Brain microvascular endothelial cell (primary cell): ENCODE results near the gene NTNG1.

Experiments used
- DNase-seq: peaks from one replicate; pipeline ENCODE4 v3.0.0-alpha.2; 2020
- H3K27ac ChIP-seq: fragments of 250-450 bp; sonication (Bioruptor Pico); 2 replicates; pipeline ENCODE4 v1.5.1; 2020; ENCODE audit warnings: mild to moderate bottlenecking, moderate library complexity
- H3K27me3 ChIP-seq: fragments of 250-450 bp; sonication (Bioruptor Pico); replicated peaks from 2 replicates; pipeline ENCODE4 v1.5.1; 2020; ENCODE audit warnings: mild to moderate bottlenecking
- H3K36me3 ChIP-seq: fragments of 250-450 bp; sonication (Bioruptor Pico); replicated peaks from 2 replicates; pipeline ENCODE4 v1.5.1; 2020; ENCODE audit warnings: mild to moderate bottlenecking
- H3K4me3 ChIP-seq: 2 replicates; pipeline ENCODE4 v1.5.1; 2011; ENCODE audit warnings: low read depth, mild to moderate bottlenecking, control low read depth, low read length, moderate library complexity
- in situ Hi-C: cut with HindIII; loops from 2 replicates; pipeline ENCODE4 v1.10.0; 2017; ENCODE audit warnings: low sequenced_read_pairs, low pct_ligation_motif_present
- TF ChIP-seq, protein P1 (sequence below): IDR thresholded peaks from 2 replicates; pipeline ENCODE4 v1.5.1; 2011; ENCODE audit warnings: low read depth, mild to moderate bottlenecking, moderate library complexity, low read length, control low read depth, inconsistent platforms; ENCODE audit errors: missing control alignments

The NTNG1 gene

DNA sequence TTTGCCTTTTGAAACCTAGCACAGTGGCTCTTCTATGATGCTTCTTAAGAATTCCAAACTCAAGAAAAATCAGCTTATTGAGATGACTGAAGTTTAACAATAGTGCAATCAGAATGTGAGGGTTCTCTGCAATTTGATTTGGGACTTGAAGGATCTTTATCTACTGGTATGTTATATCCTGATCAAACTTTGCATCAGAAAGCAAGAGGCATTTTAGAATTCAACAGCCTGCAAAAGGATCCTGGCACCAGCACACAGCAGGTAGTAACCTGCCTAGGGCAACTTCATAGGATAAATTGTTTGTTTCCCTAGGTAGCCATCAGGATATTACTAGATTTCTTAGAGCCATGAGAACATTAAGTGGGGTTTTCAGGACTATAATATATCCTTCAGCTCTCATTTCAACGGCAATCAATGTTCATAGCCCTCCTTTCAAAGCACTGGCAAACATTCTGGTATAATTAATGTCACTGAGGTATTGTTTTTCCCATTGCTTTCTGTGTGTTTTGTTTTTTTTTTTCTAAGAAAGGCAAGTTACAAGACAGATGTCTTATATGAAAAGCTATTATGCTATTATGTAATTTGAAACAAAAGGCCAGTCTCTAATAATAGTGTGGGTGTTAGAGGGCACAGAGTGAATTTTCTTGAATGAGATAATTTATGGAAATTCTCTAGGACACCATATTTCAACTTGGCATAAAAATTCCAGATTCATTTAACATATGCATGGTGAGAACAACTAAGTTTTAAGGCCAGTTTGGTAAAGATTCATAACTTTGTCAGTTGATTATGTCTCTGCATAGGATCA lies 34.5 kb downstream of the NTNG1 start:
- no peak for DNase-seq
- H3K27me3 ChIP-seq = no peaks in the 10 kb centered on the region
- TF ChIP-seq, protein P1, sequence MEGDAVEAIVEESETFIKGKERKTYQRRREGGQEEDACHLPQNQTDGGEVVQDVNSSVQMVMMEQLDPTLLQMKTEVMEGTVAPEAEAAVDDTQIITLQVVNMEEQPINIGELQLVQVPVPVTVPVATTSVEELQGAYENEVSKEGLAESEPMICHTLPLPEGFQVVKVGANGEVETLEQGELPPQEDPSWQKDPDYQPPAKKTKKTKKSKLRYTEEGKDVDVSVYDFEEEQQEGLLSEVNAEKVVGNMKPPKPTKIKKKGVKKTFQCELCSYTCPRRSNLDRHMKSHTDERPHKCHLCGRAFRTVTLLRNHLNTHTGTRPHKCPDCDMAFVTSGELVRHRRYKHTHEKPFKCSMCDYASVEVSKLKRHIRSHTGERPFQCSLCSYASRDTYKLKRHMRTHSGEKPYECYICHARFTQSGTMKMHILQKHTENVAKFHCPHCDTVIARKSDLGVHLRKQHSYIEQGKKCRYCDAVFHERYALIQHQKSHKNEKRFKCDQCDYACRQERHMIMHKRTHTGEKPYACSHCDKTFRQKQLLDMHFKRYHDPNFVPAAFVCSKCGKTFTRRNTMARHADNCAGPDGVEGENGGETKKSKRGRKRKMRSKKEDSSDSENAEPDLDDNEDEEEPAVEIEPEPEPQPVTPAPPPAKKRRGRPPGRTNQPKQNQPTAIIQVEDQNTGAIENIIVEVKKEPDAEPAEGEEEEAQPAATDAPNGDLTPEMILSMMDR = no peak
- no peak overlapping the region for H3K27ac ChIP-seq
- H3K36me3 ChIP-seq = no peaks in the 10 kb centered on the region
- no peak overlapping the region for H3K4me3 ChIP-seq
- in situ Hi-C loops = no loop called here

DNA sequence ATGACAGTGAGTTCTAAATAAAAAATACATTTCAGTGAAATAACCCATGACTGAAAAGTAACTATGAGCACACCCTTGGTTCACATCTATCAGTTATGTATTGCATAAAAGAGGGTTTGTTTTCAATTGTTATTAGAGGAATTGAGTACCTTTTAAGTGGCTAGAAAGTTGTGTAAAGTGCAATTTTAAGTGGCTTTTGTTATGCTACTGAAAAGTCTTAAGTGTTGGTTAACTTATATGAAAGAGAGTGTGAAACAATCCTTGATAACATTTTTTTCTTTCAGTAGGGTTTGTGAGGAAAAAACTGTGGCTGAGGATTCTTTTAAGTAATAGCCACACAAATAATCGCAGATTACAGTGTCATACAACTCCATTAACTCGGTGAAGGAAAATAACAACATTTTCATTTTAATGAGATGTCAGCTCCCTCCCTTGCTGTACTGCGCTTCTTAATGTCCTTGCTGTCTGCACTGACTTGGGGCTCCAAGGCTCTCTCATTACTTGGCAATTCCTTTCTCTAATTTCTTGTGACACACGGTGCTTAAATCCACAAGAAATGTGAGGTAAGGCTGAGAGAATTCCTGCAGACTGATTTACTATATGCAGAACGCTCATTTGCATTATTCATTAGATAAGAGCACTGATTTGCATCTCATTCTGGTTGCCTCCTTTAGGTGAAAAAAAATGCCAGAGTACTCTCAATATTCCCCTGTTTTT lies 40.6 kb downstream of the NTNG1 start:
- no peak for DNase-seq
- Histone ChIP-seq H3K27ac (no peak overlapping the region), H3K4me3 (no peak overlapping the region), H3K27me3 (no peaks in the 10 kb centered on the region), H3K36me3 (no peaks in the 10 kb centered on the region)
- TF ChIP-seq, protein P1 = no peak
- in situ Hi-C loops = no loop called here

DNA sequence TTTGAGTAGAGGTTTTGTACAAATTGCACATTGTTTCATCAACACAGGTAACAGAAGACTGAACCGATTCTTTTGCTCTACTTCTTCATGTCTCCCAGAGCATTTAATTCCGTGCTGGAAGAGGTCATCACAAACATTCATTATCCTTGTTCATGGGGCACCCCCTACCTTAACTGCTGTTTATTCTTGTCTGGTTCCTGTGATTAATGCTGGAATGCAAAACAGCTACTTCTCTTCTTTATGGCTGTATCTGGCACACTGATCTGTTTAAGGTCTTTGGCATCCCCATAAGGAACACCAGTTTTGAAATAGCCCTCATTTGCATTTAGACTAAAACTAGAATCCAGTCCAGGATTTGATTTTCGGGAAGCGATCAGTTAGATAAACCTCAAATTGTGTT lies 42.2 kb downstream of the NTNG1 start:
- Histone ChIP-seq H3K4me3 (no peak overlapping the region), H3K36me3 (no peaks in the 10 kb centered on the region), H3K27me3 (no peaks in the 10 kb centered on the region), H3K27ac (no peak overlapping the region)
- no peak for DNase-seq
- TF ChIP-seq, protein P1 = no peak
- in situ Hi-C loops = no loop called here

DNA sequence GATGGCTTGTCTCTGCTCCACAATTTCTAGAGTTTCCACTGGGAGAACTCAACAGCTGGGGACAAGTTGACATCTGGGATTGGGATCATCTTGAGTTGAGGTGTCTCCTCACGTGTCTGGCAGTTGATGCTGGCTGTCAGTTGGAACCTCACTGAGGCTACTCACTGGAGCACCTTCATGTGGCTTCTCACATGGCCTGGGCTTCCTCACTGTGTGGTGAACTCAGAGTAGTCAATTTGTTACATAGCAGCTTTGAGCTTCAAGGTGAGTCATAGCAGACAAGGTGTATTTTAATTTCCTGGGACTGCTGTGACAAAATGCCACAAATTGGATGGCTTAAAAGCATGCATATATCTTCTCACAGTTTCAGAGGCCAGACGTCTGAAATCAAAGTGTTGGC lies 44.0 kb downstream of the NTNG1 start:
- TF ChIP-seq, protein P1 = no peak
- no peak for DNase-seq
- in situ Hi-C loops = no loop called here
- Histone ChIP-seq H3K4me3 (no peak overlapping the region), H3K27ac (no peak overlapping the region), H3K36me3 (no peaks in the 10 kb centered on the region), H3K27me3 (no peaks in the 10 kb centered on the region)

DNA sequence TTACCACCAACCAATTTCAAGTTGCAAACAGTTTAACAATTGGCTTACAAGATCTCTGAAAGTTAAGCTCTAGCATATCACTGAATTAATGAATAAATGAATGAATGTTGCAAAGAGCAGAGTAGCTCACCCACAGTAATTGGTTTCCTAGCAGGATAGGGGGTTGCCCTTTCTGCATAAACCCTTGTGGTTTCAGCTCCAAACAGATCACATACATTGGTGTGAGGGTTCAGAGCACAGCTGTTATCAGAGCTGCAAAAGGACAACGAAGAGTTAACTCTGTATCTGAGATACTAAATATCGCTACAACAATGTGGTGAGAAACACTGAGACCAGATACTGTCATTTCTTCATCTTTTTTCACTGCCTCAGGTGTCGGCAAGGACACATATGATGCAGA lies 46.6 kb downstream of the NTNG1 start:
- H3K27ac ChIP-seq = no peak overlapping the region
- H3K27me3 ChIP-seq = no peaks in the 10 kb centered on the region
- no peaks in the 10 kb centered on the region for H3K36me3 ChIP-seq
- H3K4me3 ChIP-seq = no peak overlapping the region
- TF ChIP-seq, protein P1 = no peak
- in situ Hi-C loops = no loop called here
- DNase-seq = no peak
